K562 (cell line): ENCODE measurements around the gene DTNBP1. TPM values are rescaled to one million over a fixed set of nuclear protein-coding genes. Genes with fewer than 3 reads are reported as not detected.

Experiments used
- BCOR ChIP-seq: fragments of 450-650 bp; IDR thresholded peaks from 2 replicates; pipeline ENCODE4 v1.6.1; 2016
- CBX1 ChIP-seq: sonication (generic); IDR thresholded peaks from 2 replicates; pipeline ENCODE4 v1.6.1; 2016; ENCODE audit warnings: antibody characterized with exemption, low read depth, mild to moderate bottlenecking
- FOXK2 ChIP-seq, 2 experiments: fragments of 450-650 bp; IDR thresholded peaks in 1 of 2; conservative IDR thresholded peaks in 1 of 2; 2 replicates each; pipeline ENCODE4 v1.6.1; 2016; ENCODE audit warnings: low read depth in 2 of 2, mild to moderate bottlenecking in 1 of 2
- HNRNPLL ChIP-seq: fragments of 200-400 bp; formaldehyde crosslinking; IDR thresholded peaks from 2 replicates; pipeline ENCODE4 v1.6.1; 2017; ENCODE audit warnings: low read length, low read depth, mild to moderate bottlenecking; ENCODE audit not compliant: poor library complexity, severe bottlenecking
- L3MBTL2 ChIP-seq: fragments of 450-650 bp; IDR thresholded peaks from 2 replicates; pipeline ENCODE4 v1.6.1; 2016; ENCODE audit warnings: mild to moderate bottlenecking, moderate library complexity
- MECOM ChIP-seq: fragments of 250-450 bp; sonication (Bioruptor Pico); IDR thresholded peaks from 2 replicates; pipeline ENCODE4 v1.8.0; 2022; ENCODE audit warnings: inconsistent platforms
- MEIS2 ChIP-seq: fragments of 450-650 bp; IDR thresholded peaks from 2 replicates; pipeline ENCODE4 v1.6.1; 2014; ENCODE audit warnings: mild to moderate bottlenecking; ENCODE audit not compliant: partially characterized antibody
- NCOA4 ChIP-seq: fragments of 450-650 bp; IDR thresholded peaks from 2 replicates; pipeline ENCODE4 v1.6.1; 2018; ENCODE audit warnings: mild to moderate bottlenecking; ENCODE audit not compliant: partially characterized antibody
- NUFIP1 ChIP-seq: fragments of 450-650 bp; IDR thresholded peaks from 2 replicates; pipeline ENCODE4 v1.6.1; 2018; ENCODE audit not compliant: partially characterized antibody
- RBFOX2 ChIP-seq: fragments of 200-400 bp; formaldehyde crosslinking; IDR thresholded peaks from 2 replicates; pipeline ENCODE4 v1.6.1; 2017; ENCODE audit warnings: low read depth, mild to moderate bottlenecking, low read length, moderate library complexity
- RREB1 ChIP-seq: fragments of 250-450 bp; sonication (Bioruptor Pico); IDR thresholded peaks from 2 replicates; pipeline ENCODE4 v1.4.0; 2020
- U2AF2 ChIP-seq: fragments of 200-400 bp; formaldehyde crosslinking; optimal IDR thresholded peaks from 2 replicates; pipeline ENCODE3; 2017; ENCODE audit warnings: low read depth, mild to moderate bottlenecking, low read length
- ZNF311 ChIP-seq: fragments of 250-450 bp; sonication (Bioruptor Pico); IDR thresholded peaks from 2 replicates; pipeline ENCODE4 v1.4.0; 2020; ENCODE audit warnings: mild to moderate bottlenecking, moderate library complexity
- ZNF354B ChIP-seq: fragments of 250-450 bp; sonication (Bioruptor Pico); IDR thresholded peaks from 2 replicates; pipeline ENCODE4 v1.4.0; 2020
- ZNF79 ChIP-seq: fragments of 250-450 bp; sonication (Bioruptor Pico); IDR thresholded peaks from 2 replicates; pipeline ENCODE4 v1.4.0; 2020; ENCODE audit warnings: low read depth, mild to moderate bottlenecking, moderate library complexity
- polyA plus RNA-seq, 8 experiments: library from polyadenylated mRNA; depleted of rRNA in 4 of 8; stranded (reverse) in 5 of 8; unstranded in 3 of 8; fragments of >200 nt; fragmentation: Nextera tagmentation in 2 of 8; fragmentation: Illumina TruSeq in 1 of 8; extraction: Ambion mirVana in 2 of 8; extraction: Trizol in 1 of 8; gene quantifications; 2 replicates each; pipeline versions ENCODE4 v1.2.1 to v1.2.3, GENCODE V29; 2011 to 2014; ENCODE audit warnings: inconsistent platforms in 1 of 8, missing spikeins in 1 of 8
- total RNA-seq, 7 experiments: library from RNA; depleted of rRNA in 6 of 7; stranded (reverse); fragments of >200 nt in 6 of 7; fragmentation: Illumina TruSeq in 2 of 7; extraction: Trizol in 2 of 7; gene quantifications; 2 replicates each; pipeline versions ENCODE4 v1.2.1 to v1.2.3, GENCODE V29; 2011 to 2021; ENCODE audit warnings: low replicate concordance in 1 of 7
- TF ChIP-seq, protein P1 (sequence below): fragments of 450-650 bp; formaldehyde crosslinking; IDR thresholded peaks from 2 replicates; pipeline ENCODE4 v1.4.0; 2020; ENCODE audit warnings: mild to moderate bottlenecking, mixed read lengths
- TF ChIP-seq, protein P2 (sequence below), 2 experiments: IDR thresholded peaks in 1 of 2; conservative IDR thresholded peaks in 1 of 2; 2 replicates each; pipeline ENCODE4 v1.6.1; 2016; ENCODE audit warnings: low read depth in 2 of 2, mild to moderate bottlenecking in 1 of 2, missing compliant biosample characterization in 1 of 2, missing genetic modification characterization in 1 of 2, moderate library complexity in 1 of 2

The DTNBP1 gene
- total and polyA plus RNA-seq, 9 of the 15 experiments (the other 6 are each of a cell fraction or from before 2014, with no cell fraction given) = 16.7 to 54.5 (median 21.4) TPM

DNA sequence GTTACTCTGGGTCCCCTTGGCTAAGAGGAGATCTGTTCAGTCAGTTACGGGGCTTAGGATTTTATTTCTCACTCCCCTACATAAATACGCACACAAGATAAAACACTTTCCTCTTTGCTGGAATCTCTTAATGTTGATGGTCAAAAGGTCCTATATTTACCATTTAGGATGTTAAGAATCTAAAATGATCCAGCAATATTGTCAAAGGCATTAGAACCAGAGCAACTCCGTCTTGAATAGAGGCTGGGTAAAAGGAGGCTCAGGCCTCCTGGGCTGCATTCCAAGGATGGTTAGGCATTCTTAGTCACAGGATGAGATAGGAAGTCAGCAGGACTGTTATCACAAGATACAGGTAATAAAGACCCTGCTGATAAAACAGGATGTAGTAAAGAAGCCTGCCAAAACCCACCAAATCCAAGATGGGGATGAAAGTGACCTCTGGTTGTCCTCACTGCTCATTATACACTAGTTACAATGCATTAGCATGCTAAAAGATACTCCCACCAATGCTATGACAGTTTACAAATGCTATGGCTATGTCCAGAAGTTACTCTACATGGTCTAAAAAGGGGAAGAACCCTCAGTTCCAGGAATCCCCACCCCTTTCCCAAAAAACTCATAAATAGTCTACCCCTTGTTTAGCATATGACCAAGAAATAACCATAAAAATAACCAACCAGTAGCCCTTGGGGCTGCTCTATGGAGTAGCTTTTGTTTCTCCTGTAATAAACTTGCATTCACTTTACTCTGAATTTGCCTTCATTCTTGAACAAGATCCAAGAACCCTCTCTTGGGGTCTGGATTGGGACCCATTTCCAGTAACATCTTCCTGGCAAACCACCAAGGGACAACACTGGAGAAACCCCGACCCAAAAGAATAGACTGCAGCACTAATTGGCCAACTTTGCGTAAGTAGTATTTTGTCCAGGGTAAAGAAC lies 107.5 kb downstream of the DTNBP1 start (continued):
- TF ChIP-seq, protein P1, sequence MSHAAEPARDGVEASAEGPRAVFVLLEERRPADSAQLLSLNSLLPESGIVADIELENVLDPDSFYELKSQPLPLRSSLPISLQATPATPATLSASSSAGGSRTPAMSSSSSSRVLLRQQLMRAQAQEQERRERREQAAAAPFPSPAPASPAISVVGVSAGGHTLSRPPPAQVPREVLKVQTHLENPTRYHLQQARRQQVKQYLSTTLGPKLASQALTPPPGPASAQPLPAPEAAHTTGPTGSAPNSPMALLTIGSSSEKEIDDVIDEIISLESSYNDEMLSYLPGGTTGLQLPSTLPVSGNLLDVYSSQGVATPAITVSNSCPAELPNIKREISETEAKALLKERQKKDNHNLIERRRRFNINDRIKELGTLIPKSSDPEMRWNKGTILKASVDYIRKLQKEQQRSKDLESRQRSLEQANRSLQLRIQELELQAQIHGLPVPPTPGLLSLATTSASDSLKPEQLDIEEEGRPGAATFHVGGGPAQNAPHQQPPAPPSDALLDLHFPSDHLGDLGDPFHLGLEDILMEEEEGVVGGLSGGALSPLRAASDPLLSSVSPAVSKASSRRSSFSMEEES (CRISPR knock-in tag) = 0 out of 2 replicates have a peak, but pooled peaks have one; percentile 13
- TF ChIP-seq NCOA4 = no peak
- TF ChIP-seq RBFOX2 = peak; percentile 44; the same call in 1 of the 2 replicates
- 0 out of 2 replicates have a peak, but pooled peaks have one; percentile 45 for TF ChIP-seq ZNF79
- TF ChIP-seq RREB1 = peak; percentile 97
- peak; percentile 26; the same call in 1 of the 2 replicates for TF ChIP-seq L3MBTL2
- TF ChIP-seq ZNF354B (CRISPR knock-in tag) = peak; percentile 72; the same call in 1 of the 2 replicates
- no peak for TF ChIP-seq BCOR
- TF ChIP-seq NUFIP1 = no peak
- peak; percentile 85 for TF ChIP-seq MEIS2
- TF ChIP-seq CBX1 = no peak
- TF ChIP-seq MECOM = peak; percentile 97
- TF ChIP-seq U2AF2 = no peak
- TF ChIP-seq HNRNPLL = no peak
- TF ChIP-seq FOXK2 (conservative IDR thresholded peaks at IDR 0.05 in 1 of 2, IDR thresholded peaks at IDR 0.05 in 1 of 2; ENCODE audit: low read depth in 2 of 2) = peak; percentile 58 to 76; a peak in 3 of 4 replicates
- TF ChIP-seq, protein P2, sequence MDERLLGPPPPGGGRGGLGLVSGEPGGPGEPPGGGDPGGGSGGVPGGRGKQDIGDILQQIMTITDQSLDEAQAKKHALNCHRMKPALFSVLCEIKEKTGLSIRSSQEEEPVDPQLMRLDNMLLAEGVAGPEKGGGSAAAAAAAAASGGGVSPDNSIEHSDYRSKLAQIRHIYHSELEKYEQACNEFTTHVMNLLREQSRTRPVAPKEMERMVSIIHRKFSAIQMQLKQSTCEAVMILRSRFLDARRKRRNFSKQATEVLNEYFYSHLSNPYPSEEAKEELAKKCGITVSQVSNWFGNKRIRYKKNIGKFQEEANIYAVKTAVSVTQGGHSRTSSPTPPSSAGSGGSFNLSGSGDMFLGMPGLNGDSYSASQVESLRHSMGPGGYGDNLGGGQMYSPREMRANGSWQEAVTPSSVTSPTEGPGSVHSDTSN (CRISPR knock-in tag; IDR thresholded peaks at IDR 0.05; ENCODE audit: low read depth) = no peak
- TF ChIP-seq, protein P2 (tag; conservative IDR thresholded peaks at IDR 0.05; ENCODE audit: low read depth) = peak; percentile 74
- TF ChIP-seq ZNF311 (CRISPR knock-in tag) = peak; percentile 87
